ENCODE measurements around the gene BLNK. TPM values are rescaled to one million over a fixed set of nuclear protein-coding genes. Genes with fewer than 3 reads are reported as not detected.

BLNK gene
- total and polyA plus RNA-seq, 2 experiments from 2014 or later, result 0.11 TPM; not detected in 1

DNA sequence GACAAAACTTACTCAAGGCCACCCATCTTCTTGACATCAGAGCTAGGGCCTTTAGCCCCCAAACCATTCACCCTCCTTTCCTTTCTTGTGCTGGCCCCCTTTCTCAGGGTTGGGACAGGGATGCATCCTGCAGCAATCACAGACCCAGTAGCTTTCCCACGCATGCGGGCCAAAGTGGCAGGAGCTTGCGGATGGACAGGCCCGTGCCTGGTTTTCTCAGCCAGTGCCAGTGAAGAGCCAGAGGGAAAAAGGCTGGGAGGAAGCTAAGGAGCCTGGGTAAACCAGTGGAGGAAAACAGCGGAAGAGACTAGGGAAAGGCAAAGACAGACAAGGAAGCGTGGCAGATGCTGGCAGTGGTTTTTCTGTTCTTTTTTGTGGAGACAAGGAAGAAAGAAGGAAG, 5.1 kb upstream of the BLNK start:
- no peak for ATAC-seq
- no peaks in the 10 kb centered on the region for H4K20me1 ChIP-seq (replicated peaks; ENCODE audit: insufficient read depth)
- H3F3A ChIP-seq (replicated peaks; ENCODE audit: low read depth), result no peaks in the 10 kb centered on the region
- H3K27me3 ChIP-seq (ENCODE audit: insufficient read depth), result no peaks in the 10 kb centered on the region
- no peaks in the 10 kb centered on the region for H3K36me3 Mint-ChIP-seq (ENCODE audit: low read depth)
- 0 out of 2 replicates have a peak, but pooled peaks cover 4% of the 10 kb centered on the region for H3K4me1 ChIP-seq (ENCODE audit: insufficient read depth)
- H2AFZ ChIP-seq, result no peak overlapping the region
- H3K79me2 ChIP-seq (replicated peaks; ENCODE audit: insufficient read depth), result no peaks in the 10 kb centered on the region
- no peaks in the 10 kb centered on the region for H3K27me3 Mint-ChIP-seq (ENCODE audit: insufficient read depth, low read depth, poor library complexity)
- no peak overlapping the region for H3K4me3 ChIP-seq
- DNase-seq (ENCODE audit: low spot score), result no peak
- H3K4me3 Mint-ChIP-seq, result no peak overlapping the region
- no peak overlapping the region for H3K27ac ChIP-seq (ENCODE audit: low read depth)
- no peaks in the 10 kb centered on the region for H3K9me2 ChIP-seq (ENCODE audit: insufficient read depth)
- H3K36me3 ChIP-seq (ENCODE audit: insufficient read depth), result no peaks in the 10 kb centered on the region
- TF ChIP-seq, protein P1, sequence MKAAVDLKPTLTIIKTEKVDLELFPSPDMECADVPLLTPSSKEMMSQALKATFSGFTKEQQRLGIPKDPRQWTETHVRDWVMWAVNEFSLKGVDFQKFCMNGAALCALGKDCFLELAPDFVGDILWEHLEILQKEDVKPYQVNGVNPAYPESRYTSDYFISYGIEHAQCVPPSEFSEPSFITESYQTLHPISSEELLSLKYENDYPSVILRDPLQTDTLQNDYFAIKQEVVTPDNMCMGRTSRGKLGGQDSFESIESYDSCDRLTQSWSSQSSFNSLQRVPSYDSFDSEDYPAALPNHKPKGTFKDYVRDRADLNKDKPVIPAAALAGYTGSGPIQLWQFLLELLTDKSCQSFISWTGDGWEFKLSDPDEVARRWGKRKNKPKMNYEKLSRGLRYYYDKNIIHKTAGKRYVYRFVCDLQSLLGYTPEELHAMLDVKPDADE (IDR thresholded peaks at IDR 0.05), result no peak
- TF ChIP-seq EZH2 (IDR thresholded peaks at IDR 0.05; ENCODE audit: low read depth, unreplicated experiment), result no peak
- TF ChIP-seq ZNF462 (CRISPR knock-in tag; IDR thresholded peaks at IDR 0.05), result no peak
- no peak for TF ChIP-seq ZNF331 (CRISPR knock-in tag; IDR thresholded peaks at IDR 0.05; ENCODE audit: low read depth)
- no peak for TF ChIP-seq STAT1 (IDR thresholded peaks at IDR 0.05; ENCODE audit: unreplicated experiment)
- no peak for TF ChIP-seq NANOG (IDR thresholded peaks at IDR 0.05; ENCODE audit: borderline replicate concordance)
- no peak for TF ChIP-seq ZNF114 (CRISPR knock-in tag; IDR thresholded peaks at IDR 0.05)
- TF ChIP-seq, protein P2, sequence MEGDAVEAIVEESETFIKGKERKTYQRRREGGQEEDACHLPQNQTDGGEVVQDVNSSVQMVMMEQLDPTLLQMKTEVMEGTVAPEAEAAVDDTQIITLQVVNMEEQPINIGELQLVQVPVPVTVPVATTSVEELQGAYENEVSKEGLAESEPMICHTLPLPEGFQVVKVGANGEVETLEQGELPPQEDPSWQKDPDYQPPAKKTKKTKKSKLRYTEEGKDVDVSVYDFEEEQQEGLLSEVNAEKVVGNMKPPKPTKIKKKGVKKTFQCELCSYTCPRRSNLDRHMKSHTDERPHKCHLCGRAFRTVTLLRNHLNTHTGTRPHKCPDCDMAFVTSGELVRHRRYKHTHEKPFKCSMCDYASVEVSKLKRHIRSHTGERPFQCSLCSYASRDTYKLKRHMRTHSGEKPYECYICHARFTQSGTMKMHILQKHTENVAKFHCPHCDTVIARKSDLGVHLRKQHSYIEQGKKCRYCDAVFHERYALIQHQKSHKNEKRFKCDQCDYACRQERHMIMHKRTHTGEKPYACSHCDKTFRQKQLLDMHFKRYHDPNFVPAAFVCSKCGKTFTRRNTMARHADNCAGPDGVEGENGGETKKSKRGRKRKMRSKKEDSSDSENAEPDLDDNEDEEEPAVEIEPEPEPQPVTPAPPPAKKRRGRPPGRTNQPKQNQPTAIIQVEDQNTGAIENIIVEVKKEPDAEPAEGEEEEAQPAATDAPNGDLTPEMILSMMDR (conservative IDR thresholded peaks at IDR 0.05; ENCODE audit: low read depth in 2 of 2), result no peak
- no peak for TF ChIP-seq POLR2AphosphoS5 (IDR thresholded peaks at IDR 0.05; ENCODE audit: low read depth)
- TF ChIP-seq EZH2phosphoT487 (IDR thresholded peaks at IDR 0.05; ENCODE audit: unreplicated experiment), result no peak
- H3K4me2 ChIP-seq, result no peak overlapping the region
- H3K9me3 Mint-ChIP-seq, result no peaks in the 10 kb centered on the region
- peaks cover under 1% of the 10 kb centered on the region; the same call in 2 of the 3 replicates for H3K4me1 Mint-ChIP-seq
- no peak overlapping the region for H3K27ac Mint-ChIP-seq
